HCT116 (cell line): ENCODE measurements around the gene PDXK. TPM values are rescaled to one million over a fixed set of nuclear protein-coding genes. Genes with fewer than 3 reads are reported as not detected.

Experiments
- ATAC-seq: fragments of 200-7000 bp; cut with Tn5 transposase; 2 replicates; pipeline ENCODE4 v1.9.1; 2020; ENCODE audit warnings: mild to moderate bottlenecking, moderate library complexity
- BruUV-seq: library from RNA; stranded (reverse); fragments of 400-500 nt; replicated peaks from 2 replicates; lab custom pipeline; 2021; lab: Mats Ljungman, UMichigan
- CTCF ChIA-PET: fragments of 300-600 bp; sonication (Branson Sonifier 250); formaldehyde crosslinking; loops from one replicate; lab custom pipeline; 2021; ENCODE audit warnings: antibody characterized with exemption; lab: Charles Lee
- POLR2A ChIA-PET: fragments of 300-600, 350-600 bp; sonication (Branson Sonifier 250); formaldehyde crosslinking; loops from one replicate; lab custom pipeline; 2021; ENCODE audit warnings: antibody characterized with exemption; lab: Charles Lee
- RAD21 ChIA-PET, 2 experiments: fragments of 300-600 bp; sonication (Branson Sonifier 250); formaldehyde crosslinking; loops; one replicate each; lab custom pipeline; 2023; ENCODE audit warnings: low total read pairs in 2 of 2; ENCODE audit not compliant: uncharacterized antibody in 2 of 2, unreplicated experiment in 2 of 2, low non-redundant PET in 1 of 2; lab: Charles Lee
- DNase-seq: peaks from one replicate; pipeline ENCODE4 v3.0.0-alpha.2; 2010; ENCODE audit warnings: low read depth, low spot score
- H2AFZ ChIP-seq: fragments of 200-600 bp; shearing (Covaris generic), sonication (generic); 2 replicates; pipeline ENCODE4 v1.6.1; 2017; ENCODE audit warnings: low read depth, mixed run types, mixed read lengths, antibody characterized with exemption, low read length; ENCODE audit not compliant: poor library complexity, severe bottlenecking
- H3K27ac ChIP-seq: 2 replicates; pipeline ENCODE4 v1.5.1; 2012; ENCODE audit warnings: low read depth, low read length
- H3K27me3 ChIP-seq: fragments of 200-600 bp; sonication (generic); 2 replicates; pipeline ENCODE4 v1.6.1; 2016; ENCODE audit warnings: mixed run types, low read length, mixed read lengths; ENCODE audit not compliant: insufficient read depth
- H3K36me3 ChIP-seq, 2 experiments: fragments of 200-500 bp in 1 of 2; fragments of 200-600 bp in 1 of 2; sonication (Bioruptor generic) in 1 of 2; sonication (generic) in 1 of 2; 2 replicates each; pipeline versions ENCODE4 v1.5.1 to v1.6.1; 2014 to 2016; ENCODE audit warnings: low read length in 2 of 2, inconsistent platforms in 1 of 2, mixed read lengths in 1 of 2, mixed run types in 1 of 2; ENCODE audit not compliant: insufficient read depth in 2 of 2, control insufficient read depth in 1 of 2
- H3K4me1 ChIP-seq, 2 experiments: fragments of 200-600 bp in 1 of 2; sonication (generic) in 1 of 2; 2 replicates each; pipeline versions ENCODE4 v1.5.1 to v1.6.1; 2012 to 2017; ENCODE audit warnings: low read length in 2 of 2, inconsistent platforms in 1 of 2, mild to moderate bottlenecking in 1 of 2, mixed read lengths in 1 of 2, mixed run types in 1 of 2, moderate library complexity in 1 of 2; ENCODE audit not compliant: insufficient read depth in 2 of 2, control insufficient read depth in 1 of 2
- H3K4me2 ChIP-seq: fragments of 200-600 bp; sonication (generic); 2 replicates; pipeline ENCODE4 v1.6.1; 2017; ENCODE audit warnings: mixed run types, low read length, mixed read lengths
- H3K4me3 ChIP-seq, 2 experiments: fragments of 200-600 bp in 1 of 2; sonication (generic) in 1 of 2; replicated peaks in 1 of 2; 2 replicates each; pipeline ENCODE4 v1.5.1; 2011 to 2016; ENCODE audit warnings: low read length in 2 of 2, control low read depth in 1 of 2, low read depth in 1 of 2, mild to moderate bottlenecking in 1 of 2, mixed read lengths in 1 of 2, mixed run types in 1 of 2
- H3K79me2 ChIP-seq: fragments of 200-600 bp; sonication (generic); 2 replicates; pipeline ENCODE4 v1.6.1; 2017; ENCODE audit warnings: mild to moderate bottlenecking, mixed run types, low read length, moderate library complexity, mixed read lengths; ENCODE audit not compliant: insufficient read depth
- H3K9ac ChIP-seq: fragments of 200-600 bp; sonication (generic); 2 replicates; pipeline ENCODE4 v1.6.1; 2016; ENCODE audit warnings: low read length, mixed read lengths
- H3K9me2 ChIP-seq: fragments of 200-600 bp; sonication (generic), shearing (Covaris generic); 2 replicates; pipeline ENCODE4 v1.6.1; 2017; ENCODE audit warnings: mixed run types, mild to moderate bottlenecking, moderate library complexity; ENCODE audit not compliant: insufficient read depth
- H3K9me3 ChIP-seq, 2 experiments: fragments of 200-500 bp in 1 of 2; fragments of 200-600 bp in 1 of 2; sonication (Bioruptor generic) in 1 of 2; sonication (generic) in 1 of 2; 2 replicates each; pipeline ENCODE4 v1.6.1; 2014 to 2017; ENCODE audit warnings: low read length in 2 of 2, mixed read lengths in 2 of 2, inconsistent platforms in 1 of 2, low read depth in 1 of 2, mild to moderate bottlenecking in 1 of 2, mixed run types in 1 of 2, moderate library complexity in 1 of 2; ENCODE audit not compliant: control insufficient read depth in 1 of 2, insufficient read depth in 1 of 2
- H4K20me1 ChIP-seq: fragments of 200-600 bp; sonication (generic), shearing (Covaris generic); 2 replicates; pipeline ENCODE4 v1.6.1; 2017; ENCODE audit warnings: mixed run types, mild to moderate bottlenecking, moderate library complexity; ENCODE audit not compliant: insufficient read depth
- CEBPB ChIP-seq: IDR thresholded peaks from 2 replicates; pipeline ENCODE4 v1.6.1; 2012; ENCODE audit warnings: low read depth
- CTCF ChIP-seq, 3 experiments: fragments of 200-600 bp in 1 of 3; sonication (generic) in 1 of 3; IDR thresholded peaks in 2 of 3; conservative IDR thresholded peaks in 1 of 3; 2 replicates each; pipeline ENCODE4 v1.5.1; 2012 to 2017; ENCODE audit warnings: low read depth in 2 of 3, low read length in 2 of 3, antibody characterized with exemption in 1 of 3, borderline replicate concordance in 1 of 3, control low read depth in 1 of 3, mild to moderate bottlenecking in 1 of 3, mixed read lengths in 1 of 3, mixed run types in 1 of 3, moderate library complexity in 1 of 3; ENCODE audit not compliant: insufficient read depth in 1 of 3
- ELF1 ChIP-seq: IDR thresholded peaks from 2 replicates; pipeline ENCODE4 v1.6.1; 2012; ENCODE audit warnings: low read depth, borderline replicate concordance
- EZH2phosphoT487 ChIP-seq: fragments of 200-600 bp; IDR thresholded peaks from 2 replicates; pipeline ENCODE4 v1.6.1; 2018; ENCODE audit warnings: antibody characterized with exemption, borderline replicate concordance
- FOSL1 ChIP-seq: IDR thresholded peaks from 2 replicates; pipeline ENCODE4 v1.6.1; 2012; ENCODE audit warnings: low read depth
- JUND ChIP-seq: IDR thresholded peaks from 2 replicates; pipeline ENCODE4 v1.6.1; 2012
- POLR2A ChIP-seq: IDR thresholded peaks from 2 replicates; pipeline ENCODE4 v1.7.0; 2011; ENCODE audit warnings: borderline replicate concordance; ENCODE audit not compliant: insufficient read depth, insufficient read length; ENCODE audit errors: extremely low read depth
- POLR2AphosphoS5 ChIP-seq: IDR thresholded peaks from 2 replicates; pipeline ENCODE4 v1.6.1; 2011; ENCODE audit warnings: mild to moderate bottlenecking, low read depth, low read length, moderate library complexity
- REST ChIP-seq: IDR thresholded peaks from 2 replicates; pipeline ENCODE4 v1.6.1; 2012; ENCODE audit warnings: low read depth
- SP1 ChIP-seq: IDR thresholded peaks from 2 replicates; pipeline ENCODE4 v1.6.1; 2012; ENCODE audit warnings: low read depth
- SRF ChIP-seq: IDR thresholded peaks from 2 replicates; pipeline ENCODE4 v1.6.1; 2012; ENCODE audit warnings: low read depth
- ZFX ChIP-seq: fragments of 450-650 bp; IDR thresholded peaks from 2 replicates; pipeline ENCODE4 v1.6.1; 2017
- intact Hi-C: fragments of 100-400 bp; cut with micrococcal nuclease; formaldehyde crosslinking; loops from 2 replicates; pipeline ENCODE4 v1.10.0; 2022
- total RNA-seq: library from RNA; stranded (reverse); gene quantifications from one replicate; pipeline ENCODE4 v1.2.1, GENCODE V29; 2021; ENCODE audit not compliant: unreplicated experiment

PDXK gene
- total RNA-seq, 1 experiment from 2014 or later: 127 TPM

GRCh38 chr21:43760391-43760958, 41.5 kb downstream of the PDXK start:
- Histone ChIP-seq H3K27me3 (no peaks in the 10 kb centered on the region), H3K9me3 (no peaks in the 10 kb centered on the region), H4K20me1 (no peaks in the 10 kb centered on the region), H3K4me3 (no peak overlapping the region), H3K36me3 (peaks cover 15 to 36% of the 10 kb centered on the region in 2 experiments; a peak in 3 of 4 replicates), H2AFZ (no peak overlapping the region), H3K4me1 (peaks cover 0 to 16% of the 10 kb centered on the region in 2 experiments; a peak in 2 of 4 replicates), H3K27ac (no peak overlapping the region), H3K9me2 (no peaks in the 10 kb centered on the region), H3K9ac (no peak overlapping the region), H3K4me2 (no peak overlapping the region), H3K79me2 (no peaks in the 10 kb centered on the region)
- DNase-seq: no peak
- ChIA-PET CTCF (no interaction called here), POLR2A (no interaction called here), RAD21 (no interaction called here)
- BruUV-seq: no TSS peak
- TF ChIP-seq CTCF (IDR thresholded peaks at IDR 0.05 in 2 of 3, conservative IDR thresholded peaks at IDR 0.05 in 1 of 3; ENCODE audit: borderline replicate concordance in 1 of 3, insufficient read depth in 1 of 3, low read depth in 2 of 3, low read length in 2 of 3) (peak in 1 of 3 experiments; percentile 16; a peak in 1 of 6 replicates), POLR2AphosphoS5 (no peak)
- intact Hi-C loops: no loop called here
- no peak for ATAC-seq

DNA sequence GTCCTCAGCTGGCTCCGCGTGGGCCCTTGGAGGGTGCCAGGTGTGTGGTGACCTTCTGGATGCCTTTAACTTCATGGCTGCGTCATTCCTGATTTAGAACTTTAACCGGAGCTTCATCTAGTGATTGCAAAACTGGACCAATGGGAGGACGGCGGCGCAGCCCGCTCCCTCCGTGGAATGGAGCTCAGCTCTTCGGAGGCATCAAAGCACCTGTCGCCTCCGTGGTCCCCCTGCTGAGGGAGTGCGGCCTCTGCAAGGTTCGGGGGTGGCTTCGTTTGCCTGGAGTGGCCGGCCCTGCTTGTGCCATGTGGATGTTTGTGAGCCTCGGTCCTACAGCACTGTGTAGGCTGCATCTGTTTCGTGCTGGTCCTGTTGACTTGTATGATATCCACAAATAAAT, 43.0 kb downstream of the PDXK start:
- ATAC-seq (no peak), DNase-seq (no peak)
- BruUV-seq: no TSS peak
- Histone ChIP-seq H3K79me2 (no peaks in the 10 kb centered on the region), H3K36me3 (peaks cover 8 to 21% of the 10 kb centered on the region in 2 experiments; a peak in 3 of 4 replicates), H3K9ac (no peak overlapping the region), H2AFZ (no peak overlapping the region), H3K9me3 (no peaks in the 10 kb centered on the region), H3K4me1 (peaks cover 0 to 16% of the 10 kb centered on the region in 2 experiments; a peak in 2 of 4 replicates), H4K20me1 (no peaks in the 10 kb centered on the region), H3K4me3 (no peak overlapping the region), H3K27ac (no peak overlapping the region), H3K9me2 (no peaks in the 10 kb centered on the region), H3K4me2 (no peak overlapping the region), H3K27me3 (no peaks in the 10 kb centered on the region)
- POLR2A ChIA-PET: no interaction called here
- CTCF ChIA-PET: no interaction called here
- intact Hi-C loops: no loop called here
- RAD21 ChIA-PET: no interaction called here
- TF ChIP-seq FOSL1 (no peak), CTCF (IDR thresholded peaks at IDR 0.05 in 2 of 3, conservative IDR thresholded peaks at IDR 0.05 in 1 of 3; ENCODE audit: borderline replicate concordance in 1 of 3, insufficient read depth in 1 of 3, low read depth in 2 of 3, low read length in 2 of 3) (no peak), SP1 (no peak), REST (no peak), EZH2phosphoT487 (no peak), CEBPB (no peak), ZFX (no peak), JUND (no peak), POLR2A (no peak), ELF1 (no peak), POLR2AphosphoS5 (no peak), SRF (no peak)
